Activated naive CD4-positive, alpha-beta T cell (primary cell): ENCODE results near the gene NRDE2.
A peak's percentile ranks its signal among the peaks of the same experiment; 100 is the strongest.
"Not testable (repeated sequence)": the region's sequence is repeated elsewhere in the genome, so short reads cannot be mapped to it uniquely, and the experiment has no call there.

Experiments used
- DNase-seq, 4 experiments: peaks; one replicate each; lab custom pipeline; 2025; lab: John Stamatoyannopoulos, UW

Gene NRDE2

DNA sequence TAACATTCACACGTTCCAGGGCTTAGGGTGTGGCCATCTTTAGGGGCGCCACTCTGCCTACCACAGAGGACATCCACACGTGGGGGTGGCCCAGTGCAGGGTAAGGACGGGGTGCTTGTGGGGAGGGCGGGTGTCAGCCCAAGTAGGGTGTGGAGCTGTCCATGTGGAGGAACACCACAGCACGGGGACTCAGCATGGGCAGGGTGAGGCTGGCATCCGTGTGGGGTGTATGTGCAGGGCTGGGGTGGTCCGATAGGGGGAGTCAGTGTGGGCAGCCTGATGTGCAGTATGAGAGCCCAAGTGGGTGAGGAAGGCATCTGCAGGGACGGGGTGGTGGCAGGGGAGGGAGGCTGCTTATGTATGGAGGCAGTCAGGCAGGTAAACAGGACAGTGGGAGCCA lies 57.7 kb downstream of the NRDE2 start:
- DNase-seq: no peak

GRCh38 chr14:90273532-90273931 lies 58.2 kb downstream of the NRDE2 start:
- DNase-seq: no peak

DNA sequence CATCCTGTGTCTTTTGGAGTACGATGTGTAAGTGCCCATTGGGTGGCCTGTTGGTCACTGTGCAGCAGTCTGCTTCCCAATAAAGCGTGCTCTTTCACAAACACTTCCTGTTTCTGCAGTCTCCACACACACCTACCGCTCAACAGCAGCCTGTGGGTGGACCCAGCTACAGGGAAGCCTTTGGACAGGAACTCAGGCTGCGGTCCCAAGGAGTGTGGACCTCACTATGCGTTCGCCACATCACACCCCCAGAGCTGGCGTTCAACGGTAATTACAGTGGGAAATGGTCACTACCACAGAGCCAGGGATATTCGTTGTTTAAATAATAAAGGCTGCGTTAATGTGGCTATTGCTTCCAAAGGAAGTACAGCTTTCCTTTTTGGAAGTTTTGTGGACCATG lies 59.2 kb downstream of the NRDE2 start:
- no peak for DNase-seq

GRCh38 chr14:90268420-90268819 lies 63.3 kb downstream of the NRDE2 start:
- DNase-seq: no peak

GRCh38 chr14:90266441-90267154 lies 65.1 kb downstream of the NRDE2 start:
- DNase-seq: no peak

- no peak for DNase-seq
Measured at GRCh38 chr14:90263748-90264449, 67.8 kb downstream of the NRDE2 start.

DNA sequence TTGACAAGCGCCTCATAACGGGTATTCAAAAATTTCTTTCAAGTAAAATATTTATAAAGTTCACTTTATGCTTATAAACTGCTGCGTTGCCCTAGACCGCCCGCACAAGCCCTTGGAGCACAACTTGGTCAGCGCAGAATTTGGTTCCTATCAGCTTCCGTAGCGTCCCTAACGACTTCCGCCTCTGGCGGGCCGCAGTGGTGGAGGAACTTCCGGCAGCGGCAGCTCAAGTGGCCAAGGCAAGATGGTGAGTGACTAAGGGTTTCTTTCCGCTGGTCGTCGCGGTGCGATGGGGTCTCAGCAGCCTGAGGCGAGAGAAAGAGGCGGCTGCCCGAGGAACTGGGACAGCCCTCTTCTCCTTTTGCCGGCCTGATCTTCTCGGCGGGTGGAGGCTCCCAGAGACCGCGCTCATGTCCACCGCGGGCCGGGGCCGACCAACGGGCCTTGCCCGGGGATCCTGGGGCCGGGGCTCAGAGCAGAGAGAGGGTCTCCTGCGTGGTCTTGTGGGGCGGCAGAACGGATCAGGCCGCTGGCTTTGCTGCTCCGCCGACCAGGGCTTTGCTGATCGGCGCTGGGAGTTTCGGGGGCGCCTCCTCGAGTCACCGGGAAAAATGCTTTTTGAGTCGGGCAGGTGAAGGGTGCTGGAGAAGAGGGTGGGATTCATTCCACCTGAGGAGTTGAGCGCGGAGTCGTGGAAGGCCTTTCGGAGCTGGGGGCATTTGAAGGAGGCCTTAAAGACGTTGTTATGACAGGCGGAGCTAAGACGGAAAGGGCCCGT lies 75.2 kb downstream of the NRDE2 start, which contains the start of gene PSMC1:
TSS of gene PSMC1 (plus strand) at position 200 of the 778 bp plus-strand sequence. CDS start at position 245, 45 bp downstream.
- DNase-seq: peak; percentile 64 to 80 (median 70)

GRCh38 chr14:90255871-90256270 lies 75.9 kb downstream of the NRDE2 start:
- no peak for DNase-seq

- no peak for DNase-seq
Measured at GRCh38 chr14:90253826-90254225, 77.9 kb downstream of the NRDE2 start.

GRCh38 chr14:90248594-90248993 lies 83.1 kb downstream of the NRDE2 start:
- no peak for DNase-seq

DNA sequence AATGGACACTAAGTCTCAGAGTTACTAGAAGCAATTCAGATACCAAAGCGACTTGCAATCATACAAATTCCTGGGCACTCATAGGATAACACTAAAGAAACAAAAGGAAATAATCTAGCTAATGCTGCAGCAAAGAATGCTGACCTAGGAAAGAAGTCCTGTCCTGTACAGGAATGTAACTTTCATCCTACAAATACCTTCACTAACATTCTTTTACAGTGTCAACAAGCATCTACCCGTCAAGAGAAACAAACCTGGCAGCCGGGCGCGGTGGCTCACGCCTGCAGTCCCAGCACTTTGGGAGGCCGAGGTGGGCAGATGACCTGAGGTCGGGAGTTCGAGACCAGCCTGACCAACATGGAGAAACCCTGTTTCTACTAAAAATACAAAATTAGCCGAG lies 84.3 kb downstream of the NRDE2 start:
- DNase-seq: not testable (repeated sequence)

DNA sequence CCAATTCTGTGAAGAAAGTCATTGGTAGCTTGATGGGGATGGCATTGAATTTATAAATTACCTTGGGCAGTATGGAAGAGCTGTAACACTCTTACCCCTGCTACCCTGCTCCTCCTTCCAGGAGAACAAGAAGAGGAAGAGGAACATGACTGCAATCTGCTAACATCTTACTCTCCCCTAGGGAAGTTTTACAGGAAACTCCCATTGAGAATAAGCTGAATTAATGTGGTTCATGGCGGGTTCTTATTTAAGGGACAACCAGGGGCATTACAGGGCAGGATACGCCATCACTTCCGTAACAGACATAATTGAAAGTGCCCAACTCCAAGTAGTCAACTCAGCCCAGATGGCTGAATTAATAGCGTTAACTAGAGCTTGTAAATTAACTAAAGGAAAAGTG lies 84.8 kb downstream of the NRDE2 start:
- DNase-seq: no peak

- DNase-seq: no peak
Measured at GRCh38 chr14:90242444-90242843, 89.3 kb downstream of the NRDE2 start.

- no peak for DNase-seq
Measured at GRCh38 chr14:90239139-90239538, 92.6 kb downstream of the NRDE2 start.

- peak; percentile 10 to 38 (median 18) for DNase-seq
Measured at GRCh38 chr14:90235179-90235976, 96.4 kb downstream of the NRDE2 start.

DNA sequence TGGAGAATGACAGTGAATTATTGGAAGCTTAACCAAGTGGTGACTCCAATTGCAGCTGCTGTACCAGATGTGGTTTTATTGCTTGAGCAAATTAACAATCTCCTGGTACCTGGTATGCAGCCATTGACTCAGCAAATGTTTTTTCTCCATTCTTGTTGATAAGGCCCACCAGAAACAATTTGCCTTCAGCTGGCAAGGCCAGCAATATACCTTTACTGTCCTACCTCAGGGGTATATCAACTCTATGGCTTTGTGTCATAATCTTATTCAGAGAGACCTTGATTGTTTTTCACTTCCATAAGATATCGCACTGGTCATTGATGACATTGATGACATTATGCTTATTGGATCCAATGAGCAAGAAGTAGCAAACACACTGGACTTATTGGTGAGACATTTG lies 101.8 kb downstream of the NRDE2 start:
- DNase-seq: not testable (repeated sequence)

GRCh38 chr14:90228478-90228877 lies 103.3 kb downstream of the NRDE2 start:
- DNase-seq: no peak
